ENCODE results near the gene IGF2BP2. TPM values are rescaled to one million over a fixed set of nuclear protein-coding genes. Genes with fewer than 3 reads are reported as not detected.

IGF2BP2 gene
- polyA plus RNA-seq, 2 of the 4 experiments (the other 2 are of a cell fraction): 2.2 to 6.1 TPM

- ChIA-PET CTCF (interaction anchor here (1.9 to 2.4 kb wide), 3 partner anchors 10 to 198 kb away, joined by 5 to 12 read pairs (median 6); no protein-coding TSS in a partner anchor), POLR2A (no interaction called here)
- Histone ChIP-seq H3K9me3 (no peaks in the 10 kb centered on the region), H3K4me1 (peaks cover 8% of the 10 kb centered on the region; the same call in 1 of the 3 replicates), H3K4me3 (no peak overlapping the region), H3K27ac (no peak overlapping the region), H3K4me2 (no peak overlapping the region)
- DNase-seq (ENCODE audit: low read depth in 1 of 2, low spot score in 1 of 2): peak in 1 of 2 experiments; percentile 29
- ATAC-seq: peak in 1 of 2 experiments; percentile 70; a peak in 3 of 6 replicates
- FAIRE-seq: no peak
- 66% methylated on average over 12 of the region's 12 CpGs for WGBS (ENCODE audit: missing lambda C conversion rate)
- TF ChIP-seq ESRRA (IDR thresholded peaks at IDR 0.05; ENCODE audit: borderline replicate concordance, low read length) (no peak), FOSB (CRISPR knock-in tag; IDR thresholded peaks at IDR 0.05) (no peak), MYC (IDR thresholded peaks at IDR 0.05; ENCODE audit: borderline replicate concordance, low read length) (no peak), GATA3 (IDR thresholded peaks at IDR 0.05; ENCODE audit: borderline replicate concordance) (no peak), EHF (CRISPR knock-in tag; IDR thresholded peaks at IDR 0.05) (no peak), KDM1A (IDR thresholded peaks at IDR 0.05; ENCODE audit: low read depth) (no peak), CTCF (IDR thresholded peaks at IDR 0.05) (no peak)
- TF ChIP-seq, protein P1, sequence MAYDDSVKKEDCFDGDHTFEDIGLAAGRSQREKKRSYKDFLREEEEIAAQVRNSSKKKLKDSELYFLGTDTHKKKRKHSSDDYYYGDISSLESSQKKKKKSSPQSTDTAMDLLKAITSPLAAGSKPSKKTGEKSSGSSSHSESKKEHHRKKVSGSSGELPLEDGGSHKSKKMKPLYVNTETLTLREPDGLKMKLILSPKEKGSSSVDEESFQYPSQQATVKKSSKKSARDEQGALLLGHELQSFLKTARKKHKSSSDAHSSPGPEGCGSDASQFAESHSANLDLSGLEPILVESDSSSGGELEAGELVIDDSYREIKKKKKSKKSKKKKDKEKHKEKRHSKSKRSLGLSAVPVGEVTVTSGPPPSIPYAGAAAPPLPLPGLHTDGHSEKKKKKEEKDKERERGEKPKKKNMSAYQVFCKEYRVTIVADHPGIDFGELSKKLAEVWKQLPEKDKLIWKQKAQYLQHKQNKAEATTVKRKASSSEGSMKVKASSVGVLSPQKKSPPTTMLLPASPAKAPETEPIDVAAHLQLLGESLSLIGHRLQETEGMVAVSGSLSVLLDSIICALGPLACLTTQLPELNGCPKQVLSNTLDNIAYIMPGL (CRISPR knock-in tag; IDR thresholded peaks at IDR 0.05; ENCODE audit: borderline replicate concordance): no peak
Observed at GRCh38 chr3:185744997-185745843, 79.6 kb downstream of the IGF2BP2 start.

GRCh38 chr3:185741586-185741985 lies 83.3 kb downstream of the IGF2BP2 start:
- no peak overlapping the region for H3K4me3 ChIP-seq
- WGBS (ENCODE audit: missing lambda C conversion rate): 92% methylated on average over 2 of the region's 2 CpGs
- FAIRE-seq (no peak), ATAC-seq (no peak), DNase-seq (ENCODE audit: low read depth in 1 of 2, low spot score in 1 of 2) (no peak)
- peaks cover 20% of the 10 kb centered on the region for H3K4me1 ChIP-seq
- ChIA-PET POLR2A (no interaction called here), CTCF (interaction anchor here (0.7 to 2.4 kb wide), 6 partner anchors 7 to 177 kb away, joined by 3 to 8 read pairs (median 4); no protein-coding TSS in a partner anchor)
- H3K27ac ChIP-seq: no peak overlapping the region
- no peak overlapping the region for H3K4me2 ChIP-seq
- no peaks in the 10 kb centered on the region for H3K9me3 ChIP-seq
- TF ChIP-seq CHD4 (IDR thresholded peaks at IDR 0.05; ENCODE audit: borderline replicate concordance) (no peak), CBX8 (IDR thresholded peaks at IDR 0.05) (no peak), ZNF302 (CRISPR knock-in tag; IDR thresholded peaks at IDR 0.05) (no peak), NR3C1 (IDR thresholded peaks at IDR 0.05) (no peak), CEBPB (IDR thresholded peaks at IDR 0.05) (no peak), RFX5 (IDR thresholded peaks at IDR 0.05) (no peak), MAX (IDR thresholded peaks at IDR 0.05) (no peak), KDM5A (IDR thresholded peaks at IDR 0.05) (no peak), KDM1A (IDR thresholded peaks at IDR 0.05; ENCODE audit: low read depth) (no peak), NPAS2 (CRISPR knock-in tag; IDR thresholded peaks at IDR 0.05; ENCODE audit: borderline replicate concordance) (no peak), JUNB (IDR thresholded peaks at IDR 0.05) (no peak), POLR2A (IDR thresholded peaks at IDR 0.05; ENCODE audit: low read length) (no peak), ZSCAN20 (CRISPR knock-in tag; IDR thresholded peaks at IDR 0.05) (no peak), PHF8 (IDR thresholded peaks at IDR 0.05; ENCODE audit: borderline replicate concordance, low read depth) (no peak), MYC (IDR thresholded peaks at IDR 0.05; ENCODE audit: borderline replicate concordance, low read length) (no peak), RARB (CRISPR knock-in tag; IDR thresholded peaks at IDR 0.05) (no peak), TP53 (CRISPR knock-in tag; IDR thresholded peaks at IDR 0.05) (no peak), RNF2 (IDR thresholded peaks at IDR 0.05; ENCODE audit: borderline replicate concordance, low read depth) (no peak), EP300 (IDR thresholded peaks at IDR 0.05) (no peak)

Data from A549 (cell line).